ENCODE measurements around the gene RPAP2.

Gene RPAP2

GRCh38 chr1:92441697-92442342 lies 143.0 kb downstream of the RPAP2 start:
- H3K36me3 ChIP-seq (replicated peaks) = no peaks in the 10 kb centered on the region
- no peak overlapping the region for H3K27ac ChIP-seq
- DNase-seq = no peak
- in situ Hi-C loops (cut with HindIII; ENCODE audit: low pct_ligation_motif_present, low sequenced_read_pairs) = no loop called here
- H3K27me3 ChIP-seq (replicated peaks) = no peaks in the 10 kb centered on the region
- no peak overlapping the region for H3K4me3 ChIP-seq (ENCODE audit: low read depth, low read length)
- no peak for TF ChIP-seq CTCF (IDR thresholded peaks at IDR 0.05; ENCODE audit: low read depth, low read length, missing control alignments)

GRCh38 chr1:92442351-92442750 lies 143.5 kb downstream of the RPAP2 start:
- no peak for TF ChIP-seq CTCF (IDR thresholded peaks at IDR 0.05; ENCODE audit: low read depth, low read length, missing control alignments)
- in situ Hi-C loops (cut with HindIII; ENCODE audit: low pct_ligation_motif_present, low sequenced_read_pairs) = no loop called here
- Histone ChIP-seq H3K27me3 (replicated peaks) (no peaks in the 10 kb centered on the region), H3K4me3 (ENCODE audit: low read depth, low read length) (no peak overlapping the region), H3K27ac (no peak overlapping the region), H3K36me3 (replicated peaks) (no peaks in the 10 kb centered on the region)
- peak; percentile 0 for DNase-seq

GRCh38 chr1:92443893-92444292 lies 145.0 kb downstream of the RPAP2 start:
- DNase-seq = peak; percentile 0
- in situ Hi-C loops (cut with HindIII; ENCODE audit: low pct_ligation_motif_present, low sequenced_read_pairs) = no loop called here
- Histone ChIP-seq H3K4me3 (ENCODE audit: low read depth, low read length) (no peak overlapping the region), H3K27me3 (replicated peaks) (no peaks in the 10 kb centered on the region), H3K27ac (no peak overlapping the region), H3K36me3 (replicated peaks) (no peaks in the 10 kb centered on the region)
- TF ChIP-seq CTCF (IDR thresholded peaks at IDR 0.05; ENCODE audit: low read depth, low read length, missing control alignments) = no peak

GRCh38 chr1:92444351-92444750 lies 145.5 kb downstream of the RPAP2 start:
- no peaks in the 10 kb centered on the region for H3K27me3 ChIP-seq (replicated peaks)
- H3K4me3 ChIP-seq (ENCODE audit: low read depth, low read length) = no peak overlapping the region
- no peak overlapping the region for H3K27ac ChIP-seq
- no peak for TF ChIP-seq CTCF (IDR thresholded peaks at IDR 0.05; ENCODE audit: low read depth, low read length, missing control alignments)
- in situ Hi-C loops (cut with HindIII; ENCODE audit: low pct_ligation_motif_present, low sequenced_read_pairs) = no loop called here
- DNase-seq = peak; percentile 60
- no peaks in the 10 kb centered on the region for H3K36me3 ChIP-seq (replicated peaks)

- no peak overlapping the region for H3K4me3 ChIP-seq (ENCODE audit: low read depth, low read length)
- DNase-seq = no peak
- H3K27me3 ChIP-seq (replicated peaks) = no peaks in the 10 kb centered on the region
- in situ Hi-C loops (cut with HindIII; ENCODE audit: low pct_ligation_motif_present, low sequenced_read_pairs) = no loop called here
- H3K36me3 ChIP-seq (replicated peaks) = no peaks in the 10 kb centered on the region
- peak overlapping the region; percentile 68 for H3K27ac ChIP-seq
- TF ChIP-seq CTCF (IDR thresholded peaks at IDR 0.05; ENCODE audit: low read depth, low read length, missing control alignments) = no peak
Measured at GRCh38 chr1:92445865-92446264, 147.0 kb downstream of the RPAP2 start.

- Histone ChIP-seq H3K27me3 (replicated peaks) (no peaks in the 10 kb centered on the region), H3K4me3 (ENCODE audit: low read depth, low read length) (no peak overlapping the region), H3K36me3 (replicated peaks) (no peaks in the 10 kb centered on the region), H3K27ac (peak overlapping the region; percentile 68)
- TF ChIP-seq CTCF (IDR thresholded peaks at IDR 0.05; ENCODE audit: low read depth, low read length, missing control alignments) = no peak
- in situ Hi-C loops (cut with HindIII; ENCODE audit: low pct_ligation_motif_present, low sequenced_read_pairs) = no loop called here
- peak; percentile 86 for DNase-seq
Measured at GRCh38 chr1:92446546-92446945, 147.7 kb downstream of the RPAP2 start.

Data from brain microvascular endothelial cell (primary cell).